ENCODE measurements around the gene STX5. TPM values are rescaled to one million over a fixed set of nuclear protein-coding genes. Genes with fewer than 3 reads are reported as not detected.

STX5 gene
- total and polyA plus RNA-seq, 10 donors, result 20.9 to 50.7 (median 42.6) TPM

DNA sequence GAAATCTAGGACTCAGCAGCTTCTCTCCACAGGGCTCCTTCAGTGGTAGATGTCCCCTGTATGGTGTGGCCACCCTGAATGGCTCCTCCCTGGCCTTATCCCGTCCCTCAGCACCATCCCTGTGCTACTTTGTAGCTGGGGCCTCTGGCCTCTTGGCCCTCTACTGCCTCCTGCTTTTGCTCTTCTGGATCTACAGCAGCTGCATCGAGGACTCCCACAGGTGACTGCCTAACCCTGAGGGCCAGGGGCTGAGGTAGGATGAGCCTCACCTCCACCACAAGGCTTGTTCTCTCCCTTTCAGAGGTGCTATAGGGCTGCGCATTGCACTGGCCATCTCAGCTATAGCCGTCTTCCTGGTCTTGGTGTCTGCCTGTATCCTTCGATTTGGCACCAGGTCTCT, 42.9 kb downstream of the STX5 start:
- 75 to 91% (median 78%) methylated on average over 4 to 5 of the region's 5 CpGs for WGBS, 5 donors
- H3K27ac ChIP-seq, result peak overlapping the region in 3 of 8 donors; percentile 90 to 100 (median 97)
- DNase-seq, result no peak
- no peaks in the 10 kb centered on the region for H3K27me3 ChIP-seq (replicated peaks in 1 of 7)
- H3K4me1 ChIP-seq, result peaks cover 40 to 72% (median 67%) of the 10 kb centered on the region in 6 donors
- peaks cover 0 to 54% (median 38%) of the 10 kb centered on the region in 6 donors for H3K36me3 ChIP-seq
- no peaks in the 10 kb centered on the region for H3K9me3 ChIP-seq
- peak overlapping the region in 1 of 8 donors; percentile 98 for H3K4me3 ChIP-seq
- intact Hi-C loops (cut with DNase I; ENCODE audit: low total_unique reads), result loop anchor here (5.0 kb wide), 1 partner anchor 68 kb away; no protein-coding TSS in a partner anchor
- TF ChIP-seq CTCF (IDR thresholded peaks at IDR 0.05 in 8 of 11, conservative IDR thresholded peaks at IDR 0.05 in 3 of 11), result no peak
- no peak for TF ChIP-seq POLR2A (IDR thresholded peaks at IDR 0.05)
- TF ChIP-seq POLR2AphosphoS5 (IDR thresholded peaks at IDR 0.05), result no peak

- WGBS, 5 donors, result 0 to 1% (median 1%) methylated on average over 56 to 88 of the region's 88 CpGs
- H3K9me3 ChIP-seq, result no peaks in the 10 kb centered on the region
- peaks cover 0 to 51% (median 28%) of the 10 kb centered on the region in 6 donors for H3K36me3 ChIP-seq
- intact Hi-C loops (cut with DNase I; ENCODE audit: low total_unique reads), result loop anchor here (5.0 kb wide), 1 partner anchor 70 kb away; no protein-coding TSS in a partner anchor
- peak within 1 kb of the TSS; percentile 95 to 100 (median 98) for H3K27ac ChIP-seq
- TF ChIP-seq CTCF (IDR thresholded peaks at IDR 0.05 in 8 of 11, conservative IDR thresholded peaks at IDR 0.05 in 3 of 11), result peak in 9 of 11 experiments; percentile 4 to 69 (median 48)
- peak; percentile 38 to 96 (median 92) for TF ChIP-seq POLR2A (IDR thresholded peaks at IDR 0.05)
- peak; percentile 100 for TF ChIP-seq POLR2AphosphoS5 (IDR thresholded peaks at IDR 0.05)
- H3K4me3 ChIP-seq, result peak within 1 kb of the TSS; percentile 85 to 99 (median 98)
- H3K4me1 ChIP-seq, result peaks cover 34 to 60% (median 55%) of the 10 kb centered on the region in 6 donors
- DNase-seq, result peak; percentile 99
- H3K27me3 ChIP-seq (replicated peaks in 1 of 7), result no peaks in the 10 kb centered on the region
Observed at GRCh38 chr11:62787005-62787759, 44.7 kb downstream of the STX5 start, which contains the start of gene TMEM179B. Gene TMEM179B, plus strand, starts transcription at chr11:62787402. Its CDS starts 30 bp downstream, at chr11:62787432.

GRCh38 chr11:62786318-62787004, 45.4 kb downstream of the STX5 start:
- Histone ChIP-seq H3K27me3 (replicated peaks in 1 of 7) (no peaks in the 10 kb centered on the region), H3K4me3 (peak overlapping the region; percentile 85 to 99 (median 98)), H3K36me3 (peaks cover 0 to 56% (median 31%) of the 10 kb centered on the region in 6 donors), H3K27ac (peak overlapping the region; percentile 95 to 100 (median 98)), H3K9me3 (no peaks in the 10 kb centered on the region), H3K4me1 (peaks cover 31 to 52% (median 50%) of the 10 kb centered on the region in 6 donors)
- TF ChIP-seq POLR2A (IDR thresholded peaks at IDR 0.05), result no peak
- TF ChIP-seq POLR2AphosphoS5 (IDR thresholded peaks at IDR 0.05), result peak in 1 of 3 donors; percentile 65
- peak; percentile 93 to 99 (median 97) for TF ChIP-seq CTCF (IDR thresholded peaks at IDR 0.05 in 8 of 11, conservative IDR thresholded peaks at IDR 0.05 in 3 of 11)
- 1 to 2% (median 2%) methylated on average over 27 to 51 of the region's 51 CpGs for WGBS, 5 donors
- DNase-seq, result peak; percentile 97
- intact Hi-C loops (cut with DNase I; ENCODE audit: low total_unique reads), result loop anchor here (5.0 kb wide), 1 partner anchor 71 kb away; no protein-coding TSS in a partner anchor
